HG03520 (cell line): ENCODE data around the gene SRD5A3.
"Not testable (repeated sequence)": the region's sequence is repeated elsewhere in the genome, so short reads cannot be mapped to it uniquely, and the experiment has no call there.

Experiments
- ATAC-seq: cut with Tn5 transposase; IDR thresholded peaks from one replicate; pipeline ENCODE4 v1.9.1; 2021; ENCODE audit warnings: mild to moderate bottlenecking, moderate library complexity; ENCODE audit not compliant: unreplicated experiment

SRD5A3 gene

GRCh38 chr4:55345054-55345453 is 988 bp upstream of the SRD5A3 start:
- no peak for ATAC-seq

DNA sequence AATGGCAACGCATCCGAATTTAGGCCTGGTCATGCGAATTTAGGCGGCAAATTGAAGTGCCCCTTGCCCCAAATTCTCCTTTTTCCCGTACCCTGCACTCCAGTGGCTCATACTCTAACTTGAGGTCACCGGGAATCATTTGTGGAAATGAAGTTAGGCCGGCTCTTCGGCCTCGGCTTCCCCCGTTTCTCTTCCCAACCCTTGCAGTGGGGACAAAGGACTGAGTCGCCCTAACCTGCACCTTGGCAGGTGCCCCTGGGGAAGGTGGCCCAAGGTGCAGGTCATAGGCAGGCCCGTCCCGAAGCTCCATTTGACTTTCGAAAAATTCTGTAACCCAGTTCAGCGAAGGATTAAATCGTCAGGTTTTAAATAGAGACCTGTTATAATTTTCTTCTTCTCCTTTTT is 811 bp downstream of the SRD5A3 start:
- ATAC-seq, result no peak

DNA sequence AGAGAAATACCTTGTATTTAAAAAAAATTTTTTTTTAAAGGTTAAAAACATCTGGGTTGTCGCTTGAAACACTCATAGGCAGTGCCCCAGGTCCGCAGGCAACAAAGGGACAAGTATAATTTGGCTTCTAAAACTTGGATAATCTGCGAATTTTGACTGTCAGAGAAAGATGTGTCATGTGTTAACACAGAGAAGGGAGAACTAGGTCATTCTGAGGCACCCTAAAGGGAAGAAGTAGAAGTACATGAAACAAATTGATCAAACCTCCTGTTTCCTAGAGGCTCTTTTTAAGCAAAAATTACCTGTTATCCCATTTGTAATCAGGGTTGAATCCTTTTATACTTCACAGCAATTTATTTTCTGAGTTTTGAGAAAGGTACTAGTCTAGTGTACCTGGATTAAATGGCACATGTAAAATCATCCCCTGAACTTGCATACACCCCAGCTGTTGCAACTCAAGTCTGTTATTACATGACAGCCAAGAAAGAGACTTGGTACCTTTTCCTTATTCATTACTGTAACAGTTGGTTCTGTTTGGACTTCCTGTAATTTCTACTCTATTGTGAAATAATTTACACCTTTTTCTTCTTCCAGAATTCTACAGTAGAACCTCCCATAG is 1.7 kb downstream of the SRD5A3 start:
- no peak for ATAC-seq

GRCh38 chr4:55348466-55348865 is 2.4 kb downstream of the SRD5A3 start:
- ATAC-seq, result no peak

DNA sequence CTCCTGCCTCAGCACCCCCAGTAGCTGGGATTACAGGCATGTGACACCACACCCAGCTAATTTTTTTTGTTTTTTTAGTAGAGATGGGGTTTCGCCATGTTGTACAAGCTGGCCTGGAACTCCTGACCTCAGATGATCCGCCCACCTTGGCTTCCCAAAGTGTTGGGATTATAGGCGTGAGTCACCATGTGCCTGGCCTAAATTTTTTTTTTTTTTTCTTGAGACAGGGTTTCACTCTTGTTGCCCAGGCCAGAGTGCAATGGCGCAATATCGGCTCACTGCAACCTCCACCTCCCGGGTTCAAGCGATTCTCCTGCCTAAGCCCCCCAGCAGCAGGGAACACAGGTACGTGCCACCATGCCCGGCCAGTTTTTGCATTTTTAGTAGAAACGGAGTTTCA is 4.8 kb downstream of the SRD5A3 start:
- not testable (repeated sequence) for ATAC-seq

GRCh38 chr4:55351824-55352223 is 5.8 kb downstream of the SRD5A3 start:
- no peak for ATAC-seq

GRCh38 chr4:55352726-55353125 is 6.7 kb downstream of the SRD5A3 start:
- ATAC-seq, result no peak

- not testable (repeated sequence) for ATAC-seq
Measured at GRCh38 chr4:55353228-55353747, 7.2 kb downstream of the SRD5A3 start.

GRCh38 chr4:55354648-55355047 is 8.6 kb downstream of the SRD5A3 start:
- no peak for ATAC-seq

DNA sequence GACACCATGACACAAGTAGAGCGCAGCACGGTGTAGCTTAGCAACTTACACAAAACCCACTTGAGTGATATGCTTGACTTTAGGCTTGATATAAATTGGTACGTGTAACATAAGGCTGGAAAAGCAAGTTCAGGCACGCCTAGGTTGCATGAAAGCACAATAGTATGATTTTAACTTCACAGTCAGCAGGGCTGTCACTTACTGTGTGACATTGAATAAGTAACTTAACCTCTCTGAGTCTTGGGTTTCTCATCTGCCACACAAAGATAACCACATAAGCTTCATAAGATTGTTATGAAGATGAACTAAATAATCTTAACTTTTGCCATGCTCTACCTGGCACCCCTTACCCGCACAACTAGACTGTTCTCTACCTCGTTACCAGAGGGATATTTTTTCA is 9.5 kb downstream of the SRD5A3 start:
- ATAC-seq, result no peak

GRCh38 chr4:55356991-55357461 is 11.0 kb downstream of the SRD5A3 start:
- no peak for ATAC-seq

DNA sequence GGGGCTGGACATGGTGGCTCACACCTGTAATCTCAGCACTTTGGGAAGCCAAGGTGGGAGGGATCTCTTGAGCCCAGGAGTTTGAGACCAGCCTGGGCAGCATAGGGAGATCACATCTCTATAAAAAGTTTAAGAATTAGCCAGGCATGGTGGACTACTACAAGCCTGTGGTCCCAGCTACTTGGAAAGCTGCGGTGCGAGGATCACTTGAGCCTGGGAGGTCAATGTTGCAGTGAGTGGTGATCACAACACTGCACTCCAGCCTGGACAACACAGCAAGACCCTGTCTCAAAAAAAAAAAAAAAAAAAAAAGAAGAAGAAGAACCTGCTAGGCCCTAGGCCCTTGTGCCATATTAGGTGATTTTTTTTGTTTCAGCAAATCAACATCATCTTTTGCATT is 12.2 kb downstream of the SRD5A3 start:
- peak; percentile 4 for ATAC-seq

DNA sequence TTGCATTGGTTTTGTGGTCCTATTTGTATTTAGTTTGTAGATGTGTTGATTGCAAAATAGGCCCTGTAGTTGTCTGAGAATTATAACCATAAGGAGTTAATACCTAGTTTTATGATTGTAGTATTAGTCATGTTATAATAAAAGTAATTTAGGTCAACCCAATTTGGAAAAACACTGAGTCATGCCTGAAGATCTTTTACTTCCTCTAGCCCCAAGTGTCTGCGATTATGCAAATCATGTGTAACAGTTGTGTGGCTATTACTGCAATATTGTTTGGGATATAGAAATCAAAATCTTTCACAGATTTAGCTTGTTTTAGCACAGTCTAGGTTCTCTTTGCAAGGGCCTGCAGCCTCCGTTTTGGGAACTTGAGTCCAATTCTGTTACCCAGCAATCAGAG is 12.6 kb downstream of the SRD5A3 start:
- ATAC-seq, result peak; percentile 80

DNA sequence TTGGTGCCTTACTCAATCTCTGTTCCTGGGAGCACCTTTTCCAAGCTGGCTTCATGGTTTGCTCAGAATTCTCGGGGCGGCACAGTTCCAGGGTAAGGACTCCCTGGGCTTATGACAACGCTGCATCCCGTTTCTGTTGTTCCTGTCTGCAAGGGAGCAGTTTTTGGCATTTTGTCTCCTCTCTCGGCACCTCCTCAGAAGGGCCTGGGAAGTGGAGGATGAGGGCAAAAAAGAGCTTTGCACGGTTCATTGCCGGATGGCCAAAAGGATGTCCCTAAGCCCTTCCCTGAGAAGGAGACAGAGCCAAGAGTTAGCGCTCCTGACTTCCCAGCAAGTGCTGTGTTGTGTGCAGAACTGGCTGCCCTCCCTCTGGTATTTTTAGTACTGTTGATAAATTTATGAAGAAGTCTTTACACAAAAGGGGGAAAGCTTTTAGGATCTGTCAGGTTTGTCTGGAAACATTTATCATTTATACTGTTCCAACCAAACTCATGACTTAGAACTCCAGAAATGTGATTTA is 13.4 kb downstream of the SRD5A3 start:
- no peak for ATAC-seq

DNA sequence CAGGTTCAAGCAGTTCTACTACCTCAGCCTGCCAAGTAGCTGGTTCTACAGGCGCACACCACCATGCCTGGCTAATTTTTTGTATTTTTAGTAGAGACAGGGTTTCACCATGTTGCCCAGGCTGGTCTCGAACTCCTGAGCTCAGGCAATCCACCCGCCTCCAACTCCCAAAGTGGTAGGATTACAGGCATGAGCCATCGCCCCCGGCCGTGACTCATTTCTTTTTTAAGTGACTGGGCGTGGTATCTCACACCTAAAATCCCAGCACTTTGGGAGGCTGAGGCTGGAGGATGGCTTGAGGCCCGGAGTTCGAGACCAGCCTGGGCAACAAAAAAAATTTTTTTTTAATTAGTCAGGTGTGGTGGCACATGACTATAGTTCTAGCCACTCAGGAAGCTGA is 16.9 kb downstream of the SRD5A3 start:
- not testable (repeated sequence) for ATAC-seq

GRCh38 chr4:55363691-55364351 is 17.8 kb downstream of the SRD5A3 start:
- no peak for ATAC-seq

GRCh38 chr4:55364691-55365344 is 18.8 kb downstream of the SRD5A3 start:
- ATAC-seq, result no peak

DNA sequence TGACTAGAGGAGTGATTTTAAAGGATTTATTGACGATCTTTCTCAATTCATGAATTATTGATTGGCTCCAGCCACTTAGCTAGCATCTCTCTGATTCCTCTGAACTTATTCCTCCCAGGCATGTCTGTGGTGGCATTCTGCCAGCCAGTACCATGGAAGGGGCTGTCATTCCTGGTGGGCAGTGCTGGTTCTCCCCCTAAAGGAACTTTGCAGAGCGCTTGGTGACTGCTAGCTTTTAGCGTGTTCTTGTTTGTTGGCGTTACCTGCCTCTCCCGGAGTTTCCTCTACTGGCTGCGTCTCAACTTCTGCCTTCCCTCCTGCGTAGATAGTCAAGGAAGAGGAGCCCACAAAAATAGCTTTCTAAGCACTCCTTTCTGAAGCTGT is 19.3 kb downstream of the SRD5A3 start:
- ATAC-seq, result no peak

DNA sequence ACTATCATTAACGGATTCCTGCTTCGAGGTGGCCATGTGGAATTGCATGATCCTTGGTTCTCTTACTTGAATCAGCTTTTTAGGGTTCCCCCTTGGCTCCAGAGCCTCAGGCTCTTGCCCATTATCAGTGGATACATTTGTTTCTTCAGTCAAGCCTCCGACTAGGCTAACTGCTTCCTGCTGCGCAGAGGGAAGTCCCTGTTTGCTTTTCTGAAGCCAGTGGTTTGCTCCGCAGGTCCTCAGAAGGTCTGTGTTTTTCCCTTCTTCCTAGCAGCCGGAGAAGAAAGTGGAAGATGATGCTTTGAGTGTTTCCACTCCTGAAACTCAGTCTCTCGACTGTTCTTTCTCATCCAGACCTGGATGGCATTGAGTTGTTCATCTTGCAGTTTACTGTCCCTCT is 20.6 kb downstream of the SRD5A3 start:
- ATAC-seq, result no peak

DNA sequence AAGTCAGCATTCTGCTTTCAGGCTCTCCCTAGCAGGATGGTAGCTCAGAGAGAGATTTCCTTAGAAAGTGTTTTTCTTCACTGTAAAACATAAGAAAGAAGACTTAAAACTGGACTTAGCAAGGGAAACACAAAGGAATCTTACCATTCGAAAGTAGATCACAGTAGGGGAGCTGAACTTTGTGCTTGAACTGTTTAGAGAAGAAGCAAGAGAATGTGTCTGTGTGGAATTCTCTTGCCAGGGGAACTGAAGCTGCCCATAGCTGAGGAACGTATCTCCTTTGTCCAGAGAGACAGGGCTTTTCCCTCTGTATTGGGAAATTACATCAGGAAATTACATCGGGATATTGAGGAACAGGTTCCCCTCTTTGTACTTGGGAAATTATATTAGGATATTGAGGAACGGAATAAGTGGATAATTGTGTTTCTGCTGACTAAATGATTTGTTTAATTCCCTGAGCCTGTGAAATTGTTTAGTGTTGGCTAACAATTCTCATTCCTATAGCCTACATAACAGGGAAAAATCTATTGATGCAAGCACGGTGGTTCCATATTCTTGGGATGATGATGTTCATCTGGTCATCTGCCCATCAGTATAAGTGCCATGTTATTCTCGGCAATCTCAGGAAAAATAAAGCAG is 21.2 kb downstream of the SRD5A3 start:
- ATAC-seq, result no peak

DNA sequence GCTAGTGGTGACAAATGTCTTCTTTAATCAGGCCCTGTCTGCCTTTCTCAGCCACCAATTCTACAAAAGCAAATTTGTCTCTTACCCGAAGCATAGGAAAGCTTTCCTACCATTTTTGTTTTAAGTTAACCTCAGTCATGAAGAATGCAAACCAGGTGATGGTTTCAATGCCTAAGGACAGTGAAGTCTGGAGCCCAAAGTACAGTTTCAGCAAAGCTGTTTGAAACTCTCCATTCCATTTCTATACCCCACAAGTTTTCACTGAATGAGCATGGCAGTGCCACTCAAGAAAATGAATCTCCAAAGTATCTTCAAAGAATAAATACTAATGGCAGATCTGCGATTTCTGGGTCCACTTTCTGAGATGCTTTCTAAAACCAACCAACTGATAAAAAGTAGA is 23.9 kb downstream of the SRD5A3 start:
- no peak for ATAC-seq
